Activated T-cell treated with anti-CD3 and anti-CD28 coated beads for 24 hours (primary cell): ENCODE results near the gene MBOAT1.
"Not testable (repeated sequence)": the region's sequence is repeated elsewhere in the genome, so short reads cannot be mapped to it uniquely, and the experiment has no call there.

ENCODE experiments used
- DNase-seq: peaks from one replicate; pipeline ENCODE4 v3.0.0-alpha.2; 2020; ENCODE audit warnings: low read depth

MBOAT1 gene

DNA sequence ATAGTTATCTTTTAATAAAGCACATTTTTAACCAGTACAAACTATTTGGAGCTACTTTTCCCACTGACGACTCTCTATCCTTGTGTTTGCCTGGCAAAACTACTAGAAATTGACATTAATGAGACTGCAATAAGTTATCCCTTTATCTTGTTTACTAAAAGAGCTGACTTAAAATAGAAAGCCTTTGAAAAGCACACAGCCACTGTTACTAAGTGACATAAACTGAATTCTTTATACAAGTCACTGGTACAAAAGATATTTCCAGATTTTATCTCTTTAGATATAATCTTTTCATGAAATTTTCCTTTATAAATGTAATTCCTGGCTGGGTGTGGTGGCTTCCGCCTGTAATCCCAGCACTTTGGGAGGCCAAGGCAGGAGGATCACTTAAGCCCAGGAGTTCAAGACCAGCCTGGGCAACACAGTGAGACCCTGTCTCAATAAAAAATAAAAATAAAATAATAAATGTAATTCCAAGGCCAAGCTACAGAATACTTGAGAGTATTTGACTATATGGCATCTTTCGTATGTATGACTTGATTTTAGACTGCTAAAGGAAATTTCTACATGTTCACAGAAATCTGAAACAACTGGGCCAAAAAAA is 9.5 kb downstream of the MBOAT1 start:
- DNase-seq, result no peak

DNA sequence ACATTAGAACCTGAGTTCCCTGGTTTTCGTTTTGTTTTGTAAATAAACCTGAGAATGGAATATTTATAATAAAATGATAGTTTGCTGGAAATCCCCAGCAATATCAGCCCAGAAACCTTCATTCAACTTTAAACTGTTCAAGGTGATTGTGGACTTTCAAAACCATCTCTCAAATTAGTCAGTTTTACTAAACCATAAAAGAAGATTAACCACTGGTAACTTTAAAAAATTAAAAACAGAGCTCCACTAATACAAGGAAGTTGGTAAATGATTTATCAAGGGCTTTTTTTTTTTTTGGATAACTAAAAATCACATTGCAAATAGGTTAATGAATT is 10.0 kb downstream of the MBOAT1 start:
- DNase-seq, result no peak

DNA sequence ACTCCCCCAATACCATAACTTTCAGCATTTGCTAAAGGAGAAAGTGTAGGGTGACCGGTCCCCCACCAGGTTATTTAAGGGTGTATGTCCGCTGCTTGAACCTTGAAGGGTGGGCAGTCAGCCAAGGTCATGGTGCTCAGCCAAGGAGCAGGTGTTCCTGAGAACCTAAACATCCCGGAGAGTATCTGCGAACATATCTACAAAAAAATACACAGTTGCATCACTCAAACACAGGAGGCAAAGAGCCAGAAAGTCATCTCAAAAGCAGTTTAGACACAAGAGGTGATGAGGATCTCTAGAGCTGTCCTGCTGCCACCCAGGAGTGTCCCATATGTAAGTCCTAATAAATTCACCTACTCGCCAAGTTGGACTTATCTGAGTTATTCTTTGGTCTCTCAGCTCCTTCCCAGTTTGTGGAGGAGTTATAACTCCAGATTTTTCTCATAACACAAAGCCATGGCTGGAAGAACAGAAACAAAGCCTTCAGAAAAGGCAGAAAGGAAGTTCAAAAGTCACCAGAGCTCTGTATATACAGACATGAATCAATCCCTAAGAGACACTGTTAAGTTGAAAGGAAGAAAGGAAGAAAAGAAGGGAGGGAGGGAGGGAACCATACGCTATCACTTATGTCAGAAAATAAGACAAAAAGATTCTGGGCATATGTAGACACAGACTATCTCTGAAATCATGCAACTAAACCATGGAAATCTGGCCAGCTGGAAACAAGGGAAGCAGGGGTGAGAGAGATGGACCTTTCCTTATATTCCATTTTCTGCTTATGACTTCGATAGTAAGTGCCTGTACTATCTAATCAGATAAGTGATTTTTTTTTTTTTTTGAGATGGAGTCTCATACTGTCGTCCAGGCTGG is 11.3 kb downstream of the MBOAT1 start:
- DNase-seq, result no peak

DNA sequence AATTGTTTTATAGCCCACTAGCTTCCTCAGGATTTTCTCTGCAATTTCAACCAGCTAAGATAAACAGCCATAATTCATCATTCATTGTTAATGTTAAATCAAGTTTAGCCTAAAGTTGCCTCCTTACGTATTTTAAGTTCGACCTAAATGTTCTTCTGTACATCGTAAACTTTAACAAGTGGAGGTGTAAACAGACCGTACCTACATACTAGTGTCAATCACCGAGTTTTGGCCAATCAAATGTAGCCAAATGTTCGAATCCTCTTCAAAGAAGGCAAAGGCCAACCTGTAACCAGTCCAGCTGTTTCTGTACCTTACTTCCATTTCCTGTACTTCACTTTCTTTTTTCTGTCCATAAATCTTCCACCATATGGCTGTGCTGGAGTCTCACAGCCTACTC is 13.5 kb downstream of the MBOAT1 start:
- DNase-seq, result no peak

DNA sequence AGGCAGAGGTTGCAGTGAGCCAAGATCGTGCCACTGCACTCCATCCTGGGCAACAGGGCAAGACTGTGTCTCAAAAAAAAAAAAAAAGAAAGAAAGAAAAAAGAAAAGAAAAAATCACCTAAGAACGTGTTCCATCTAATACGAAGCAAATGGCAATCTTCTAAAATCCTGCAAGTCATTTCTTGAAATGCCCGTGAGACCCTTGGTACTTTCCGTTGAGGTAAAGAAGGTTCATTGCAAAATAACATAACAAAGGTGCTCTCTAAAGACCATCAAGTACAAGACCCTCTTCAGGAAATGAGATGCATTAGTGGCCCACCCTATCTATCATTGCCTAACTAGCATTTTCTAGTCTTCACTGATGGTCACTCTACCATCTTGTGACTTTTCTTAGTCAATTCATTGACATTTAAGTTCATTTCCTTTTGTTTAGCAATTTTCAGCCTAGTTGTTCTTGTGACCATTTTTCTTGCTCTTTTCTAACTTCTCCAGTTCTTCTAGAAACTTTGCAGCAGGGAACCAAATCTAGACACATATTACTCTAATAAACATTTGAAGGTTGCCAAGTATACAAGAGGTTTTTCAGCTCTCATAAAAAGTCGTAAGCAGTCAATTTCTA is 14.0 kb downstream of the MBOAT1 start:
- no peak for DNase-seq

DNA sequence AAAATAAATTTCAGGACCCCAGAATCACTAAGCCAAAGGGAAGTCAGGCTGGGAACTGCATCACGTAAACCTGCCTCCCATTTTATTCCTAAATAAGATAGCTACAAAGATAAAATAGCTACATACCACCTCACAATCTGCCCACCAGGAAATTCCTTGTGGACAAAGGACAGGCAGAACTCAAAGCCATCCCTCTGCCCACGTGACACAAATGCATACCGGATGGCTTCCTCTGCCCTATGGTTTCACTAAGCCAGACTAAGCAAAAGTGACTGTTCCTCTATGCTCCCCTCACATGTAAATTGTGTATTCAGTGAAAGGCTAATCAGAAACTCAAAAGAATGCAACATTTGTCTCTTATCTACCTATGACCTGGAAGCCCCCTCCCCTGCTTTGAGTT is 15.0 kb downstream of the MBOAT1 start:
- no peak for DNase-seq

DNA sequence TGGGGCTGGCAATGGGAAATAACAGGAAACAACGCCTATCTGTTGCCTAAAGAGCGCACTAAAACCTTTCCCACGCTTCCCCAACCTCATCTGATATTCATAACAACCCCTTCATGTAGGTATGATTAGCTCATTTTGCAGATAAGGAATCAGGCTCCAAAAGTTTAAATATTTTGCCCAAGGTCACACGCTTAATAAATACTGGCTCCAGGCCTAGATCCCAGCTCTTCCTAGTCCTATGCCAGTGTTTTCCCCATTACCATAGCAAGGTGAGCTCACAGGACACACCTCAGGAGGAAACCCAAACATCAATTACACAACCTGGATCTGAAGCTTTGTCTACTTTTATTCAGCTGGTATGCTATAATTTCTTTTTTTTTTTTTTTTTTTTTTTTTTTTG is 19.6 kb downstream of the MBOAT1 start:
- DNase-seq, result no peak

DNA sequence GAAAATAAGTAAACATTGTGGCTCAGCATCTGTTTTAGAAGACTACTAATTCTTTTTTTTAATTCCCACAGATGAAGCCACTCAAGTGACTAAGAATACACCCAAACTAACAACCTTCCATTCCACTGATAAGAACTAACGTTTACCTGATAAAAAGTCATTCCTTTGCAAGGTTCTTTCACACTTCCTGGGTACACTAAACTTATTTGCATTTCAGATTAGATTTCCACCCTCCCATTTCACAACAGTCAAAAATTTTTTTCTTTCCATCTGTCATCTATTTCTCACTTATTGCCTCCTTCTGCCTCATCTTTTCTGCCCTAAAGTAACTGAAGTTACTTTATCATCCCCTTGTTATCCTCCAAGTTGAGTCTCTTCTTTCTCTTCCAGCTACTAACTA is 20.3 kb downstream of the MBOAT1 start:
- DNase-seq, result no peak

DNA sequence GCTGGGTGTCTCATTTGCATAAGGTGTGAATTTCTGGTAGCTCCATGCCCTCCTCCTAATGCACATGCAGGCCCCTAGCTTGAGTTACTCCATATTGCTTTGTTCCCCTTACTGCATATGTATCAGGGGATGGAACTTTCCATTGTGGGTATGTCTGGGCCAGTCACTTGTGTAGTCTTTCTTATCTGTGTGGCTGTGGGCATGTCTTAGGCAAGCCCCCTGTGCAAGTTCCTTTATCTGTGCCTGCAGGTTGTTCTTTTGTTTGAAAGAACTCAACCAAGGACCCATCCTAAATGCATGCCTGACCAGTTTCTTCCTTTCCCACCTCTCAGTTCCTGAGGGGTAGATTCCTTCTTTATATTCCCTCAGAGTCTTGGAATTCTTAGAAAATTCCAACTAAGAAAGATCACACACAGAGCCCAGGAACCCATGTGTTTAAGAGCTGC is 23.6 kb downstream of the MBOAT1 start:
- no peak for DNase-seq

DNA sequence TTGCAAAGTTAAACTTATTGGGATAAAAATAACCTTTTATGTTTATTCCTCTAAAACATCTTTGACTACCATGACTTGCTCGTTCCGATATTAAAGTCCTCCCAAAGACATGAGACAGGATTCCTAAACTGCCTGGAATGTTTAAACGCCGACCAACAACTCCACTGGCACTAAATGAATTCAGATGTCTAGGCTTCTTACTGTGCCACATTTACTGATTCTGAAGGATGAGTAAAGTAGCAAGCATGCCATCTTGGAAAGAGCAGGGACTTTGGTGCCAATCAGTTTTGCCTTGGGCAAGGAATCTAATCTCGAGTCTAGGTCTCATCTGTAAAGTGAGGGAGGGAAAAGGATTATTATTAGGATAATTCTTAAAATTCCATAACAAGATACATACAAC is 25.3 kb downstream of the MBOAT1 start:
- no peak for DNase-seq

DNA sequence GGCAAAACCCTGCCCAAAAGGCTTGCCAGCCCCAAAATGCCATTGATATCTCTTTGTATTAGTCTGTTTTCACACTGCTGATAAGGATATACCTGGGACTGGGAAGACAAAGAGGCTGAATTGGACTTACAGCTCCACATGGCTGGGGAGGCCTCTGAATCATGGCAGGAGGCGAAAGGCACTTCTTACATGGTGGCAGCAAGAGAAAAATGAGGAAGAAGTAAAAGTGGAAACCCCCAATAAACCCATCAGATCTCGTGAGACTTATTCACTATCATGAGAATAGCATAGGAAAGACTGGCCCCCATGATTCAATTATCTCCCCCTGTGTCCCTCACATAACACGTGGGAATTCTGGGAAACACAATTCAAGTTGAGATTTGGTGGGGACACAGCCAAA is 28.6 kb downstream of the MBOAT1 start:
- DNase-seq, result no peak

DNA sequence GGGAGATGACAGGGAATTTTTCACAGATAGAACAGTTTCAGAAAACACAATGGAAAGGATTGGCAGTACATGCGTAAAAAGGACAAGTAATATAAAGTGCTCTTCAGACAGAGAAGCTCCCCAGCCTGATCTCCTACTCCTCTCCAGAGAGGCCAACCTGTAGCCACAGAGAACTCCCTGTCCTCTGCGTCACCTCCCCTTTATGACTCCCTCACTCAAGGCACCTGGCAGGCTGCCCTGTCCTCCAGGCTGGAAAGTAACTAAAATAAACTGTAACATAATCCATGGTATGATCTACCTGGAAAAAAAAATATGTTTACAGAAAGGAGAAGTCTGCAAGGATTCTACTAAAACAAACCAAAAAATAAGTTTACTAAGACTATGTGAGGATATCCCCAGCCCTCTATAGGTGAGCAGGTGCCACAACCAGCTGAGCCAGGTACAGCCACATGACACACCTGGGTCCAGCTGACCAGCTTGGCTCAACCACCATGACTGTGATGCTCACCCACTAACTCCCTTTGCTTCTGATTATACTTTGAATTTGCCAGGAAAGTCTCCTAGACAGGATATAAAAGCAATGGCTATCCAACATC is 29.2 kb downstream of the MBOAT1 start:
- no peak for DNase-seq

DNA sequence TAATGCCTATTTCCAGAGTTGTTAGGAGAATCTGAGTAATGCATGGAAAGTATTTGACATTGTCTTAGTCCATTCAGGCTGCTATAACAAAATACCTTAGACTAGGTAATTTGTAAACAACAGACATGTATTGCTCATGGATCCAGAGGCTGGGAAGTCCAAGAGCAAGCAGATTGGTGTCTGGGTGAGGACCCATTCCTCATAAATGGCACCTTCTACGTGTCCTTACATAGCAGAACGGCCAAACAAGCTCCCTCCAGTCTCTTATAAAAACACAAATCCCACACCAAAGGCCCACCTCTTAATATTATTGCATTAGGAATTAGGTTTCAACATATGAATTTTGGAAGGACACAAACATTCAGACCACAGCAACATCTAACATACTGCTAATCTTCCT is 30.2 kb downstream of the MBOAT1 start:
- no peak for DNase-seq

DNA sequence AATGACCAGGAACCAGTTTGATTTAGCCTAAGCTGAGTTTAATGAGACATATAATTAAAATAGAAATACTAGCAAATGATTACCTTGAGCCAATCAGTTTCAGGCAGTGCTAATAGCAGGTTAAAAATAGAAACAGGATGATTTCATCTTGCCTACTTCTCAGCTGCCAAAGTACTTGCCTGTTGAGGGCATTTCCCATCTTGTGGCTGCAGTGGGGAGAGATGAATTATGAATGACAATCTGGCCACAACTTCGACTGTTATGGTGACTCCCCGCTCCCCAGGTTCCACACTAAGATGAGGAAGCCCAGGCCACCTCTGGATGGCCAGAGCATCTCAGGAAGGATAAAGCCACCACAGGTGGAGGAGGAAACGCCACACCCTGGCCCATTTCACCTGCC is 31.3 kb downstream of the MBOAT1 start:
- DNase-seq, result no peak

DNA sequence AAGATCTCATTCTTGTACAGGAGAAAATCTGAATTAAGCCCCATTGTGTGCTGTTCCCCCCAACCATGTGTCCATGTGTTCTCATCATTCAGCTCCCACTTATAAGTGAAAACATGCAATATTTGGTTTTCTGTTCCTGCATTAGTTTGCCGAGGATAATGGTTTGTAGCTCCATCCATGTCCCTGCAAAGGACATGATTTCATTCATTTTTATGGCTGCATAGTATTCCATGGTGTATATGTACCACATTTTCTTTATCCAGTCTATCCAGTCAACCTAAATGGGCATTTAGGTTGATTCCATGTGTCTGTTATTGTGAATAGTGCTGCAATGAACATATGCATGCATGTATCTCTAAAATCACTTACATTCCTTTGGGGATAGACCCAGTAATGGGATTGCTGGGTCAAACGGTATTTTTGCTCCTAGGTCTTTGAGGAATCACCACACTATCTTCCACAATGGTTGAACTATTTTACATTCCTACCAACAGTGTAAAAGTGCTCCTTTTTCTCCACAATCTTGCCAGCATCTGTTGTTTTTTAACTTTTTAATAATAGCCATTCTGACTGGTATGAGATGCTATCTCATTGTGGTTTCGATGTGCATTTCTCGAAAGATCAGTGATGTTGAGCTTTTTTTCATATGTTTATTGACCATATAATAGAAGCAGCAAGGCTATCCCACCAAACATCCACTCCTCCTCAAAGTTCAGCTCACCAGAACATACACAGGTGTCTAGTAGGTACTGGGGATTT is 32.8 kb downstream of the MBOAT1 start:
- DNase-seq, result not testable (repeated sequence)

DNA sequence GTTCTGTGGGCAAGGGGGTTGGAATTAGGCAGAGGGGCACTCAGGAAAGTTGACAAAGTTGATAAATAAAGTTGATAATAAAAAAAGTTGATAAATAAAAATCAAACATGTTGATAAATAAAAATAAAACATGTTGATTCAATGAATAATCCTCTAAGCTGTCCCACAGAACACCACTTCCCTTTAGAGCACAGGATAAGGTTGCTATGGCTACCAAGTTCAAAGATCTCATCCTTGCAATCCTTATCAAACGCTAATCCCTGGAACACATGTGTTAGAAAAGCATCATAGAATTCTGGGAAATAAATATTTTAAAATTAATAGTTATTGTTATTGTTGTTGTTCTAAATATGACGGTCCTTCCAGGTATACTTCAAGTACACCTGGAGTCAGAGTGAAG is 33.9 kb downstream of the MBOAT1 start:
- DNase-seq, result no peak

DNA sequence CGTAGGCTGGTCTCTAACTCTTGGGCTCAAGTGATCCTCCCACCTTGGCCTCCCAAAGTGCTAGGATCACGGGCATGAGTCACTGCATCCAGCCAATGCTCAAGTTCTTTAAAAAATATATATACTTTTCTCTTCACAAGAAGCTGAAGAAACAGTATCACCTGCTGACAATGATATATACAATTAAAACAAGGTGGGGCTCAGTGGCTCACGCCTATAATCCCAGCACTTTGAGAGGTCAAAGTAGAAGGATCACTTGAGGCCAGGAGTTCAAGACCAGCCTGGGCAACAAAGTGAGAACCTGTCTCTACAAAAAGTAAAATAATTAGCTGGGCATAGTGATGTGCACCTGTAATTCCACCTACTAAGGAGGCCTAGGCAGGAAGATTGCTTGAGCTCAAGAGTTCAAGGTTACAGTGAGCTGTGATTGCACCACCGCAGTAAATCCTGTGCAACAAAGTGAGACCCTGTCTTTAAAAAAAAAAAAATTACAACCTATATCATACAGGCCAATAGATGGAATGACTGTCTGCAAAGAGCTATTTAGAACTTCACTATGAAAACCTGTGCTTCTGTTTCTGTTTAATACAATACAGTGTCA is 36.4 kb downstream of the MBOAT1 start:
- no peak for DNase-seq

DNA sequence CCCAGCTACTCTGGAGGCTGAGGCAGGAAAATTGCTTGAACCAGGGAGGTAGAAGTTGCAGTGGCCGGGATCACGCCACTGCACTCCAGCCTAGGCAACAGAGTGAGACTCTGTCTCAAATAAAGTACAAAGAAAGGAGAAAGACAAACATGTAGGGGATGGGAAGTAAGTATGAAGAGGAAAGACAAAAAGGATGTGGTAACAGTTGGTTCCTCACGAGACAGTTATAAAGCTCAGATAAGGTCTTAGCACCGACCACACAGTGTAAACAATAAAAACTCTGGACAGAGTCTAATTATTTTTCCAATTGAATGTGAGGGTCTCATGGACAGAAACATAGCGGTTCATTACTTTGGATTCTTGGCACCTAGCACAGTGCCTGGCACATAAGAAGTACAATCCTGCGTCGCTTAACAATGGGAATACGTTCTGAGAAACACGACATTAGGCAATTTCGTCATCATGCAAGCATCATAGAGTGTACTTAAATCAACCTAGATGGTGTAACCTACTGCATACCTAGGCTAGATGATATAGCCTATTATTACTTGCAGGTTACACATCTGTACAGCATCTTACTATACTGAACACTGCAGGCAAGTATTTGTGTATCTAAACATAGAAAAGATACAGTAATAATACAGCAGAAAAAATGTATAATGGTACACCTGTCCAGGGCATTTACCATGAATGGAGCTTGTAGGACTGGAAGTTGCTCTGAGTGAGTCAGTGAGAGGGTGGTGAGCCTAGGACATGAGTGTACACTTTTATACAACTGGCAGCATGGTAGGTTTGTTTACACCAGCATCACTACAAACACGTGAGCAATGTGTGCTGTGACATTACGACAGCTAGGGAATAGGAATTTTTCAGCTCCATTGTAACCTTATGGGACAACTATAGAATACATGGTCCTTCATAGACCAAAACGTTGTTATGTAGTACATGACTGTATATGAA is 38.2 kb downstream of the MBOAT1 start:
- no peak for DNase-seq

DNA sequence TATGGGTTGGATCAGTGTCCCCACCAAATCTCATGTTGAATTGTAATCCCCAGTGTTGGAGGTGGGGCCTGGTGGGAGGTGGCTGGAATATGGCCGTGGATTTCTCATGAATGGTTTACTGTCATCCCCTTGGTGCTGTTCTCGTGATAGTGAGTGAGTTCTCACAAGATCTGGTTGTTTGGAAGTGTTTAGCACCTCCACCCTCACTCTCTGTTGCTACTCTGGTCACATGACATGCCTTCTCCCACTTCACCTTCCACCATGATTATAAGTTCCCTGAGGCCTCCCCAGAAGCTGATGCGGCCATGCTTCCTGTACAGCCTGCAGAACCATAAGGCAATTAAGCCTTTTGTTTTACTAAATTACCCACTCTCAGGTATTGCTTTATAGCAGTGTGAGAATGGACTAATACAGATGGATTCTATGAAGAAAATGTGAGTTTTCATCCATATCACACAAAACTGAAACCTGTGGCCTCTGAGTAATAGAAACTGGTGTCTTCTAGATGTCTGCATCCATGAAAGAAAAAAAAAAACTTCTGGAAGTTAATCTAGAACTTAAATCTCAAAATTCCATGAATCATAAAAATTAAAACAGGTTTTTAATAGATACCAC is 39.3 kb downstream of the MBOAT1 start:
- no peak for DNase-seq

DNA sequence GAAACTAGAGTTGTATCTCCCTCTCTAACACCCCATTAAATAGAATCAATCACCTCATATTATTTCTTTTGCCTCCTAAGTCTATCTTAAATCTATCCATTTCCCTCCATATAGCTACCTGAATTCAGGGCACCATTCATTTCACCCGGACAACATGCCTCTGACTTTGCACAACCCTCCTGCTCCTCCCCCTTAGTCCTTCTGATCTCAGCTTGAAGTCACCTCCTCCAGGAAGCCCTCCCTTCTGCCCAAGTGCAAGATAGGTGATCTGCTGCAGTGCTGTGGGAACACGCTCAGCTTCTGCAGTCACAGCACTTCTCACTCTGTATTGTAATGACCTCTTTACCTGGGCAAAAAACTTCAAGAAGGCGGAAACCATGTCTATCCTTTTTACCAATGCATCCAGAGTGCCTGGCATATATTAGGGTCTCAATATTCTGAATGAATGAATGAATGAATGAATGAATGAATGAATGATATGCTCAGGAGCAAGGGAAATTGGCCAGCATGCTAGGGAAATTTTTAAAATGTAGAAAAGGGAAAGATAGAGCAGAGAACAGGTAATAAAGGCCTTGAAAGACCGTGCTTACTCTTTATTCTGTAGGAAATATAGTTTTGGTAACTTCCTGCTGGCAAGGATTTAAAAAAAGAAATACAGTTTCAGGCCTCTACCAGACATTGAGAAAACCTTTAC is 41.7 kb downstream of the MBOAT1 start:
- no peak for DNase-seq
